GM19395 (cell line): ENCODE data around the gene CD52.
A peak's percentile ranks its signal among the peaks of the same experiment; 100 is the strongest.
"Not testable (repeated sequence)": the region's sequence is repeated elsewhere in the genome, so short reads cannot be mapped to it uniquely, and the experiment has no call there.

Source experiments
- ATAC-seq: cut with Tn5 transposase; IDR thresholded peaks from one replicate; pipeline ENCODE4 v1.9.1; 2021; ENCODE audit warnings: mild to moderate bottlenecking, moderate library complexity; ENCODE audit not compliant: unreplicated experiment

The CD52 gene

GRCh38 chr1:26283871-26284596, 33.7 kb upstream of the CD52 start:
- ATAC-seq: no peak

- no peak for ATAC-seq
Observed at GRCh38 chr1:26284597-26285347, 33.0 kb upstream of the CD52 start.

GRCh38 chr1:26285366-26286063, 32.2 kb upstream of the CD52 start:
- ATAC-seq: no peak

- ATAC-seq: no peak
Observed at GRCh38 chr1:26286064-26286416, 31.7 kb upstream of the CD52 start.

- peak; percentile 44 for ATAC-seq
Observed at GRCh38 chr1:26287033-26287711, 30.6 kb upstream of the CD52 start.

- no peak for ATAC-seq
Observed at GRCh38 chr1:26287811-26288210, 29.9 kb upstream of the CD52 start.

GRCh38 chr1:26288311-26288941, 29.3 kb upstream of the CD52 start:
- ATAC-seq: no peak

- ATAC-seq: no peak
Observed at GRCh38 chr1:26289158-26290059, 28.3 kb upstream of the CD52 start.

GRCh38 chr1:26290122-26290881, 27.5 kb upstream of the CD52 start:
- no peak for ATAC-seq

GRCh38 chr1:26290882-26291261, 26.9 kb upstream of the CD52 start:
- ATAC-seq: no peak

- no peak for ATAC-seq
Observed at GRCh38 chr1:26291433-26291832, 26.3 kb upstream of the CD52 start.

GRCh38 chr1:26291939-26292338, 25.8 kb upstream of the CD52 start:
- no peak for ATAC-seq

GRCh38 chr1:26292735-26293134, 25.0 kb upstream of the CD52 start:
- not testable (repeated sequence) for ATAC-seq

GRCh38 chr1:26293911-26294463, 23.8 kb upstream of the CD52 start:
- no peak for ATAC-seq

GRCh38 chr1:26295194-26296138, 22.3 kb upstream of the CD52 start:
- ATAC-seq: no peak

GRCh38 chr1:26296340-26297056, 21.3 kb upstream of the CD52 start:
- ATAC-seq: no peak
